ENCODE measurements around the gene PTPRT.

- TF ChIP-seq, protein P1, sequence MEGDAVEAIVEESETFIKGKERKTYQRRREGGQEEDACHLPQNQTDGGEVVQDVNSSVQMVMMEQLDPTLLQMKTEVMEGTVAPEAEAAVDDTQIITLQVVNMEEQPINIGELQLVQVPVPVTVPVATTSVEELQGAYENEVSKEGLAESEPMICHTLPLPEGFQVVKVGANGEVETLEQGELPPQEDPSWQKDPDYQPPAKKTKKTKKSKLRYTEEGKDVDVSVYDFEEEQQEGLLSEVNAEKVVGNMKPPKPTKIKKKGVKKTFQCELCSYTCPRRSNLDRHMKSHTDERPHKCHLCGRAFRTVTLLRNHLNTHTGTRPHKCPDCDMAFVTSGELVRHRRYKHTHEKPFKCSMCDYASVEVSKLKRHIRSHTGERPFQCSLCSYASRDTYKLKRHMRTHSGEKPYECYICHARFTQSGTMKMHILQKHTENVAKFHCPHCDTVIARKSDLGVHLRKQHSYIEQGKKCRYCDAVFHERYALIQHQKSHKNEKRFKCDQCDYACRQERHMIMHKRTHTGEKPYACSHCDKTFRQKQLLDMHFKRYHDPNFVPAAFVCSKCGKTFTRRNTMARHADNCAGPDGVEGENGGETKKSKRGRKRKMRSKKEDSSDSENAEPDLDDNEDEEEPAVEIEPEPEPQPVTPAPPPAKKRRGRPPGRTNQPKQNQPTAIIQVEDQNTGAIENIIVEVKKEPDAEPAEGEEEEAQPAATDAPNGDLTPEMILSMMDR (IDR thresholded peaks at IDR 0.05) = no peak
- TF ChIP-seq POLR2A (IDR thresholded peaks at IDR 0.05) = no peak
Observed at GRCh38 chr20:42598581-42598980, 591.1 kb downstream of the PTPRT start.
